D721Med (cell line): Measurements from ENCODE around the gene C1S.

Experiments used
- DNase-seq: peaks from one replicate; pipeline ENCODE4 v3.0.0; 2011; ENCODE audit warnings: low spot score; ENCODE audit not compliant: insufficient read length
- FAIRE-seq: peaks from 2 replicates; lab custom pipeline; 2011; peaks lifted over from hg19 to GRCh38; lab: Jason Lieb, UNC
- TF ChIP-seq, protein P1 (sequence below): IDR thresholded peaks from 2 replicates; pipeline ENCODE4 v1.5.1; 2012; ENCODE audit warnings: mild to moderate bottlenecking, control low read depth; ENCODE audit not compliant: insufficient read depth; ENCODE audit errors: missing control alignments

C1S gene

DNA sequence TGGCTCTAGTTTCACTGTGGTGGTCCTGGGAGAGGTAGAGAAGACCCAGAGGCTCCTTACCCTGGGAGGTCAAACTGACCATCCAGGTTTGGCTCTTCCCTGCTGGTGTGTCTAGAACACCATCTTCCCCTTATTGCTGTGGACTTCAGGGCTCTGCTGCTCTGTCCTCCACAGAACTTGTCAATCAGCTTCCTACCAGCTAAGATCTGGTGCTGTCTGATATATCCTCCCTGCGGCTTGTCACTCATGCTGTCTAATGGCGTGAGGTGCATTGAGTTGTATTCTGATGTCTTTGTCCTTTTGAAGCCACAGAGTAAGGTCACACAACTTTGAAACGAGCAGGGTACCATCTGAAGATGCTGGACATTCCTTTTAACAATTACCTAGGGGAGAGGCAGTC, 55.7 kb downstream of the C1S start:
- TF ChIP-seq, protein P1, sequence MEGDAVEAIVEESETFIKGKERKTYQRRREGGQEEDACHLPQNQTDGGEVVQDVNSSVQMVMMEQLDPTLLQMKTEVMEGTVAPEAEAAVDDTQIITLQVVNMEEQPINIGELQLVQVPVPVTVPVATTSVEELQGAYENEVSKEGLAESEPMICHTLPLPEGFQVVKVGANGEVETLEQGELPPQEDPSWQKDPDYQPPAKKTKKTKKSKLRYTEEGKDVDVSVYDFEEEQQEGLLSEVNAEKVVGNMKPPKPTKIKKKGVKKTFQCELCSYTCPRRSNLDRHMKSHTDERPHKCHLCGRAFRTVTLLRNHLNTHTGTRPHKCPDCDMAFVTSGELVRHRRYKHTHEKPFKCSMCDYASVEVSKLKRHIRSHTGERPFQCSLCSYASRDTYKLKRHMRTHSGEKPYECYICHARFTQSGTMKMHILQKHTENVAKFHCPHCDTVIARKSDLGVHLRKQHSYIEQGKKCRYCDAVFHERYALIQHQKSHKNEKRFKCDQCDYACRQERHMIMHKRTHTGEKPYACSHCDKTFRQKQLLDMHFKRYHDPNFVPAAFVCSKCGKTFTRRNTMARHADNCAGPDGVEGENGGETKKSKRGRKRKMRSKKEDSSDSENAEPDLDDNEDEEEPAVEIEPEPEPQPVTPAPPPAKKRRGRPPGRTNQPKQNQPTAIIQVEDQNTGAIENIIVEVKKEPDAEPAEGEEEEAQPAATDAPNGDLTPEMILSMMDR: no peak
- DNase-seq: no peak
- FAIRE-seq: no peak

DNA sequence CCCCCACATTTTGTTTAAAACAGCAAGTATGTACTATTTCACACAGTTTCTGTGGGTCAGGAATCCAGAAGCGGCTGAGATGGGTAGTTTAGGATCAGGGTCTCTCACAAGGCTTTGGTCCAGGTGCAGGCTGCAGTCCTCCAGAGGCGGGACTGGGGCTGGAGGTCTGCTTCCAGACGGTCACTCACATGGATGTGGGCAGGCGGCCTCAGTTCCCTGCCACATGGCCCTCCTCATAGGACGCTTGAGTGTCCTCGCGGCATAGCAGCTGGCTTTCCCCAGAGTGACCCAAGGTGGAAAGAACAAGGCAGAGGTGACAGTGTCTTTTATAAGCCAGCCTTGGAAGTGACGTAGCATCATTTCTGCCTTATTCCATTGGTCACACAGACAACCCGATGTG, 56.4 kb downstream of the C1S start:
- DNase-seq: no peak
- no peak for FAIRE-seq
- TF ChIP-seq, protein P1: no peak

DNA sequence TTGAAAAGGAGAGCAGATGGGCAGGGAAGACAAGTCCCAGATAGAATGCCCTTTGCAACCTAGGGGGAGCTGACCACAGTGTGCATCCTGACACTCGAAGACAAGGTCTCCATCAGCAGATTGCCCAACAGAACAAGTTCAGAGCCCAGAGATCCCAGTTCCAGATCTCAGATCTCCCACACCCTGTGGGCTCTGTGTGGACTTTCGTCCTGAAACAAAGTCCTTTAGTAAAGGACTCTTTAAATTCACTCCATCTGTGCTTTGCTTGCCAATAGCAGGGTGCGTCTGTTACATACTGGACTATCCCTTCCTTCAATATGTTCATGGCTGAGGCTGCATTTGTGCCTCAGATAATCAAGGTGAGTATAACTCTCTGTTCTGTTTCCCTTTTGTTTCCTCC, 57.2 kb downstream of the C1S start:
- DNase-seq: no peak
- TF ChIP-seq, protein P1: no peak
- no peak for FAIRE-seq

DNA sequence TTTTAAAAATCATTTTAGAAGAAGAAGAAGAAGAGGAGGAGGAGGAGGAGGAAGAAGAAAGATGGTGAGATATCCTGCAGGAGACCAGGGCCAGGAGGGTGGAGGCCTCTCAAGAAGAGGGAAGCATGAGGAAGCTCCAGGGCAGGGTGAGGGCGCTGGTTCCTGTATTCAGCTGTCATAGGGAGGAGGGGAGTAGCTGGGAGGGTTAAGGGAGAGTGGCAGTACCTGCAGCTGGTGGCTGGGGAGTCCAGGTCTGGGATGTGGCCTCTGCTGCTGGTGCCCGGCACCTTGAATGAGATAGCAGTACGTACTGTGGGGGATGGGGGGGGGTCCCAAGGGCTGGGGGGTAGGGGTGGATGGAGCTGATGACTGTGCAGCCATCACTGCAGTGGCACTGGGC, 58.4 kb downstream of the C1S start:
- no peak for DNase-seq
- FAIRE-seq: no peak

DNA sequence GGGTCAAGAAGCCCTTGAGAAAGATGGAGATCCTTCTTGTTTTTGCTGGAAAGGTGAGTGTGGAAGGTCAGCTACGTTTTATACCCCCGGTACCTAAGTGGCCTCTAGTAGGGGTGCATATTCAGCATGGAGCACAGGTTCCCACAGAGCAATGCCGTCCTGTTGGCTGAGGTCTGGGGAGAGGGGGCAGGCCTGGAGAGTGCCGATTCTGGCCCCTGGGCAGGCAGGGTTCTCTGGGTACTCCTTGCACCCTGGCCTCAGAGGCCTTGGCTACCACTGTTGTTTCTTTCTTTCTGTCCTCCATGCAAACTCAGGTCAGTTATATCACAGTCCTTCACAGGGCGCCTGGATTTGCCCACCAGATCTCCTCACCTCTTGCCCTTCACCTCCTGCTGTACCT, 59.6 kb downstream of the C1S start:
- no peak for DNase-seq
- TF ChIP-seq, protein P1: no peak
- FAIRE-seq: no peak

More for the DNA sequence above, 58.4 kb downstream of the C1S start:
- TF ChIP-seq, protein P1: no peak
